PC-9 (cell line): ENCODE measurements around the gene CRYAA. TPM values are rescaled to one million over a fixed set of nuclear protein-coding genes. Genes with fewer than 3 reads are reported as not detected.

Experiments
- BruUV-seq: library from RNA; stranded (reverse); fragments of 400-500 nt; replicated peaks from 2 replicates; lab custom pipeline; 2021; lab: Mats Ljungman, UMichigan
- CTCF ChIA-PET: fragments of 300-600 bp; sonication (Branson Sonifier 250); formaldehyde crosslinking; loops from one replicate; lab custom pipeline; 2022; ENCODE audit warnings: antibody characterized with exemption; lab: Charles Lee
- POLR2A ChIA-PET: fragments of 300-600 bp; sonication (Branson Sonifier 250); formaldehyde crosslinking; loops from one replicate; lab custom pipeline; 2022; ENCODE audit warnings: antibody characterized with exemption; ENCODE audit not compliant: unreplicated experiment; lab: Charles Lee
- DNase-seq, 2 experiments: peaks; one replicate each; pipeline versions ENCODE4 v3.0.0 to v3.0.0-alpha.2; 2015 to 2022; ENCODE audit warnings: mixed read lengths in 1 of 2
- H2AFZ ChIP-seq: fragments of 200-600 bp; sonication (generic); 2 replicates; pipeline ENCODE4 v1.8.1; 2017; ENCODE audit warnings: antibody characterized with exemption
- H3F3A ChIP-seq: fragments of 200-600 bp; sonication (generic); 2 replicates; pipeline ENCODE4 v1.8.1; 2017; ENCODE audit warnings: antibody characterized with exemption, mild to moderate bottlenecking, low read depth; ENCODE audit not compliant: insufficient read depth
- H3K27ac ChIP-seq: fragments of 200-600 bp; sonication (generic); 2 replicates; pipeline ENCODE4 v1.6.1; 2016; ENCODE audit warnings: mixed run types
- H3K27me3 ChIP-seq: fragments of 200-600 bp; sonication (generic); 2 replicates; pipeline ENCODE4 v1.6.1; 2016; ENCODE audit warnings: low read depth, mixed run types; ENCODE audit not compliant: insufficient read depth
- H3K36me3 ChIP-seq: fragments of 200-600 bp; sonication (generic); 2 replicates; pipeline ENCODE4 v1.6.1; 2016; ENCODE audit warnings: low read depth, mixed run types
- H3K4me1 ChIP-seq: fragments of 200-600 bp; sonication (generic); replicated peaks from 2 replicates; pipeline ENCODE4 v1.6.1; 2016; ENCODE audit warnings: mixed run types; ENCODE audit not compliant: insufficient read depth
- H3K4me2 ChIP-seq: fragments of 200-600 bp; sonication (generic); 2 replicates; pipeline ENCODE4 v1.6.1; 2017; ENCODE audit warnings: mixed run types
- H3K4me3 ChIP-seq: fragments of 200-600 bp; sonication (generic); 2 replicates; pipeline ENCODE4 v1.6.1; 2016; ENCODE audit warnings: mixed run types
- H3K79me2 ChIP-seq: fragments of 200-600 bp; sonication (generic); 2 replicates; pipeline ENCODE4 v1.6.1; 2017; ENCODE audit warnings: low read depth, mixed run types
- H3K9me2 ChIP-seq: fragments of 200-600 bp; sonication (generic); 2 replicates; pipeline ENCODE4 v1.8.1; 2017; ENCODE audit warnings: mild to moderate bottlenecking; ENCODE audit not compliant: insufficient read depth
- H3K9me3 ChIP-seq: fragments of 200-600 bp; sonication (generic); 2 replicates; pipeline ENCODE4 v1.8.1; 2016; ENCODE audit warnings: low read depth; ENCODE audit not compliant: insufficient read depth
- H4K20me1 ChIP-seq: fragments of 200-600 bp; sonication (generic); 2 replicates; pipeline ENCODE4 v1.8.1; 2017; ENCODE audit not compliant: insufficient read depth
- CTCF ChIP-seq: fragments of 200-600 bp; sonication (generic); conservative IDR thresholded peaks from 2 replicates; pipeline ENCODE4 v1.6.1; 2017; ENCODE audit warnings: mixed run types, antibody characterized with exemption, mild to moderate bottlenecking, moderate library complexity
- EZH2 ChIP-seq: fragments of 200-600 bp; sonication (generic); IDR thresholded peaks from 2 replicates; pipeline ENCODE4 v1.8.0; 2017; ENCODE audit warnings: antibody characterized with exemption, low read depth
- intact Hi-C: fragments of 100-400 bp; cut with micrococcal nuclease; formaldehyde crosslinking; loops from one replicate; pipeline ENCODE4 v1.10.0; 2022; ENCODE audit not compliant: unreplicated experiment
- total RNA-seq: library from RNA; stranded (reverse); gene quantifications from 2 replicates; pipeline ENCODE4 v1.2.3, GENCODE V29; 2021

Gene CRYAA
- total RNA-seq, 1 experiment from 2014 or later = not detected

DNA sequence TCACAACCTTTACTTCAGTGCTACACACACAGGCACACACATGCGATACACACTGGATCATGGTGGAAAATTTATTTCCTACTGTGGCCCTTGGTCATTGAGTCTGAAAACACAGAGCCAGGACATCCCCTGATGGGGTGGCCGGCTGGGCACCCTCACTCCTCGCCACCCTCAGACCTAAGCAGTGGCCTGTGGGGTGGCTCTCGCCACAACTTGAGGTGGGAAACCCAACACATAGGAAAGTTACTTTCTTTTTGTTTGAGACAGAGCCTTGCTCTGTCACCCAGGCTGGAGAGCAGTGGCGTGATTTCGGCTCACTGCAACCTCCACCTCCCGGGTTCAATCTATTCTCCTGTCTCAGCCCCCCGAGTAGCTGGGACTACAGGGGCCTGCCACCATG is 19.4 kb downstream of the CRYAA start:
- H3K4me2 ChIP-seq = no peak overlapping the region
- BruUV-seq = no TSS peak
- H3K79me2 ChIP-seq = no peaks in the 10 kb centered on the region
- no peak overlapping the region for H2AFZ ChIP-seq
- H3K9me3 ChIP-seq = no peaks in the 10 kb centered on the region
- POLR2A ChIA-PET = no interaction called here
- no peak for DNase-seq
- H3F3A ChIP-seq = no peaks in the 10 kb centered on the region
- intact Hi-C loops = no loop called here
- H3K27ac ChIP-seq = no peak overlapping the region
- H3K4me3 ChIP-seq = no peak overlapping the region
- H3K27me3 ChIP-seq = no peaks in the 10 kb centered on the region
- no peaks in the 10 kb centered on the region for H3K36me3 ChIP-seq
- no peaks in the 10 kb centered on the region for H3K9me2 ChIP-seq
- CTCF ChIA-PET = no interaction called here
- no peaks in the 10 kb centered on the region for H4K20me1 ChIP-seq
- no peaks in the 10 kb centered on the region for H3K4me1 ChIP-seq
- no peak for TF ChIP-seq CTCF
- no peak for TF ChIP-seq EZH2

- H3K36me3 ChIP-seq = no peaks in the 10 kb centered on the region
- H4K20me1 ChIP-seq = no peaks in the 10 kb centered on the region
- no peaks in the 10 kb centered on the region for H3K4me1 ChIP-seq
- ChIA-PET POLR2A (no interaction called here), CTCF (no interaction called here)
- H3K79me2 ChIP-seq = no peaks in the 10 kb centered on the region
- intact Hi-C loops = no loop called here
- H3K4me3 ChIP-seq = no peak overlapping the region
- no peaks in the 10 kb centered on the region for H3K27me3 ChIP-seq
- no TSS peak for BruUV-seq
- H3K27ac ChIP-seq = no peak overlapping the region
- H3F3A ChIP-seq = no peaks in the 10 kb centered on the region
- no peaks in the 10 kb centered on the region for H3K9me2 ChIP-seq
- H2AFZ ChIP-seq = no peak overlapping the region
- no peak for DNase-seq
- no peaks in the 10 kb centered on the region for H3K9me3 ChIP-seq
- TF ChIP-seq EZH2 = no peak
- TF ChIP-seq CTCF = no peak
- no peak overlapping the region for H3K4me2 ChIP-seq
Observed at GRCh38 chr21:43188592-43189210, 19.9 kb downstream of the CRYAA start.

GRCh38 chr21:43189936-43190335 is 21.1 kb downstream of the CRYAA start:
- Histone ChIP-seq H3K9me3 (no peaks in the 10 kb centered on the region), H4K20me1 (no peaks in the 10 kb centered on the region), H3F3A (no peaks in the 10 kb centered on the region; the same call in 1 of the 2 replicates), H3K4me3 (no peak overlapping the region), H3K79me2 (no peaks in the 10 kb centered on the region), H3K27ac (no peak overlapping the region), H3K27me3 (no peaks in the 10 kb centered on the region), H2AFZ (no peak overlapping the region), H3K9me2 (no peaks in the 10 kb centered on the region), H3K36me3 (no peaks in the 10 kb centered on the region), H3K4me1 (peaks cover 7% of the 10 kb centered on the region; the same call in 1 of the 2 replicates), H3K4me2 (no peak overlapping the region)
- POLR2A ChIA-PET = no interaction called here
- intact Hi-C loops = no loop called here
- no TSS peak for BruUV-seq
- DNase-seq = no peak
- TF ChIP-seq CTCF = no peak
- TF ChIP-seq EZH2 = no peak
- CTCF ChIA-PET = interaction anchor here (0.7 kb wide), 1 partner anchor 105 kb away, joined by 3 read pairs; no protein-coding TSS in a partner anchor
